ENCODE data around the gene SUGCT.

Gene SUGCT

GRCh38 chr7:40899636-40900507, 765.1 kb downstream of the SUGCT start:
- no peak overlapping the region for H3K4me3 Mint-ChIP-seq
- peaks cover 7% of the 10 kb centered on the region for H3K27me3 Mint-ChIP-seq (ENCODE audit: low read depth, poor library complexity)
- H3K36me3 Mint-ChIP-seq (ENCODE audit: low read depth) = no peaks in the 10 kb centered on the region
- peak overlapping the region; percentile 62 for H3K27ac Mint-ChIP-seq
- no peak for DNase-seq
- H3K4me1 Mint-ChIP-seq = no peaks in the 10 kb centered on the region
- peaks cover 41% of the 10 kb centered on the region for H3K9me3 Mint-ChIP-seq
- no peak for TF ChIP-seq CTCF (IDR thresholded peaks at IDR 0.05)

- H3K4me1 Mint-ChIP-seq = no peaks in the 10 kb centered on the region
- DNase-seq = no peak
Observed at GRCh38 chr7:40903872-40904271, 769.1 kb downstream of the SUGCT start.

DNA sequence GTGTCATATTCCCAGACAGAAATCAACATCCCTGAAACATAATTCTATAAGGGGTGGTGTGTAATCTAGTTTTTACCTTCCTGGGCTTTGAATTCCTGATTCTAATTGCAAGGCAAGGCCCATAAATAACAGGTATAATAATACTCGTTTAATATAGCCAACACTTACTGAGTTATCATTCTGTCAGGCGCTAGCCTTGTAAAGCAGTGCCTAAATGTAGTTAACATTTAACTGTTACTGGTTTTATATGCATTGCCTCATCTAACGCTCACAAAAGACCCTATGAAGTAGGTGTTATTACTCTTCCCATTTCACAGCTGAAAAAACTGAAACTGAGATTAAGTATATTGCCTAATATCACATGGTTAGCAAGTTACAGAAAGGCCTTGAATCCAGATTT, 772.5 kb downstream of the SUGCT start:
- H3K36me3 Mint-ChIP-seq (ENCODE audit: low read depth) = no peaks in the 10 kb centered on the region
- TF ChIP-seq CTCF (IDR thresholded peaks at IDR 0.05) = no peak
- H3K4me1 Mint-ChIP-seq = peaks cover 4% of the 10 kb centered on the region
- H3K27me3 Mint-ChIP-seq (ENCODE audit: low read depth, poor library complexity) = peaks cover 3% of the 10 kb centered on the region
- DNase-seq = no peak
- no peaks in the 10 kb centered on the region for H3K9me3 Mint-ChIP-seq
- no peak overlapping the region for H3K27ac Mint-ChIP-seq
- H3K4me3 Mint-ChIP-seq = no peak overlapping the region

More at GRCh38 chr7:40903872-40904271, 769.1 kb downstream of the SUGCT start:
- Mint-ChIP-seq H3K27ac (no peak overlapping the region), H3K4me3 (no peak overlapping the region), H3K36me3 (ENCODE audit: low read depth) (no peaks in the 10 kb centered on the region), H3K9me3 (peaks cover 8% of the 10 kb centered on the region), H3K27me3 (ENCODE audit: low read depth, poor library complexity) (no peaks in the 10 kb centered on the region)
- no peak for TF ChIP-seq CTCF (IDR thresholded peaks at IDR 0.05)

GRCh38 chr7:40909346-40909980, 774.7 kb downstream of the SUGCT start:
- no peak for DNase-seq
- no peak for TF ChIP-seq CTCF (IDR thresholded peaks at IDR 0.05)
- Mint-ChIP-seq H3K27me3 (ENCODE audit: low read depth, poor library complexity) (peaks cover 3% of the 10 kb centered on the region), H3K27ac (no peak overlapping the region), H3K9me3 (no peaks in the 10 kb centered on the region), H3K4me1 (peaks cover 4% of the 10 kb centered on the region), H3K4me3 (no peak overlapping the region), H3K36me3 (ENCODE audit: low read depth) (no peaks in the 10 kb centered on the region)
